Measurements from ENCODE around the gene MT1G.
"Not testable (repeated sequence)": the region's sequence is repeated elsewhere in the genome, so short reads cannot be mapped to it uniquely, and the experiment has no call there.

Gene MT1G

DNA sequence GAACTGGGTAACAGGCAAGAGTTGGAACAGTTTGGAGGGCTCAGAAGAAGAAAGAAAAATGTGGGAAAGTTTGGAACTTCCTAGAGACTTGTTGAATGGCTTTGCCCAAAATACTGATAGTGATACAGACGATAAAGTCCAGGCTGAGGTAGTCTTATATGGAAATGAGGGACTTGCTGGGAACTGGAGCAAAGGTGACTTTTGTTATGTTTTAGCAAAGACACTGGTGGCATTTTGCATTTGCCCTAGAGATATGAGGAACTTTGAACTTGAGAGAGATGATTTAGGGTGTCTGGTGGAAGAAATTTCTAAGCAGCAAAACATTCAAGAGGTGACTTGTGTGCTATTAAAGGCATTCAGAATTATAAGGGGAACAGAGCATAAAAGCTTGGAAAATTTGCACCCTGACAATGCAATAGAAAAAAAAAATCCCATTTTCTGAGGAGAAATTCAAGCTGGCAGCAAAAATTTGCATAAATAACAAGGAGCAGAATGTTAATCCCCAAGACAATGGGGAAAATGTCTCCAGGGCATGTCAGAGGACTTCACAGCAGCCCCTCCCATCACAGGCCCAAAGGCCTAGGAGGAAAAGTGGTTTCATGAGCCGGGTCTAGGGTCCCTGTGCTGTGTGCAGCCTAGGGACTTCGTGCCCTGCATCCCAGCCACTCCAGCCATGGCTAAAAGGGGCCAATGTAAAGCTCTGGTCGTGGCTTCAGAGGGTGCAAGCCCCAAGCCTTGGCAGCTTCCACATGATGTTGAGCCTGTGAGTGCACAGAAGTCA, 46.0 kb downstream of the MT1G start:
- not testable (repeated sequence) for DNase-seq (ENCODE audit: low read depth in 2 of 2)

DNA sequence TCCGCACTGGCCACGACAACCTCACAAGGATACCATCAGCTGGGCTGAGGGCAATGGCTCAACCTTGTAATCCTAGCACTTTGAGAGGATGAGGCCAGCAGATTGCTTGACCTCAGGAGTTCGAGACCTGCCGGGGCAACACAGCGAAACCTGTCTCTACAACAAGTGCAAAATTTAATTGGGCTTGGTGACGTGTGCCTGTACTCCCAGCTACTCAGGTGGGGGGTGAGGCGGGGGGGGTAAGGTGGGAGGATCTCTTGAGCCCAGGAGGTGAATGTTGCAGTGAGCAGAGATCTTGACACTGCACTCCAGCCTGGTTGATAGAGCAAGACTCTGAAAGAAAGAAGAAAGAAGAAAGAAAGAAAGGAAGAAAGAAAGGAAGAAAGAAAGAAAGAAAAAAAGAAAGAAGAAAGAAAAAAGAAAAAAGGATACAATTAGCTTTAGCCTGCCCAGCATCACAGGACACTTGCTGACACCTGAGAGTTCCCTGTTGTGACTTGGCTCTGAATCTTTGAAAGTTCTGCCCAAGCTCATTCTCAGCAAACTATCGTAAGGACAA, 47.4 kb downstream of the MT1G start:
- no peak for DNase-seq (ENCODE audit: low read depth in 2 of 2)

DNA sequence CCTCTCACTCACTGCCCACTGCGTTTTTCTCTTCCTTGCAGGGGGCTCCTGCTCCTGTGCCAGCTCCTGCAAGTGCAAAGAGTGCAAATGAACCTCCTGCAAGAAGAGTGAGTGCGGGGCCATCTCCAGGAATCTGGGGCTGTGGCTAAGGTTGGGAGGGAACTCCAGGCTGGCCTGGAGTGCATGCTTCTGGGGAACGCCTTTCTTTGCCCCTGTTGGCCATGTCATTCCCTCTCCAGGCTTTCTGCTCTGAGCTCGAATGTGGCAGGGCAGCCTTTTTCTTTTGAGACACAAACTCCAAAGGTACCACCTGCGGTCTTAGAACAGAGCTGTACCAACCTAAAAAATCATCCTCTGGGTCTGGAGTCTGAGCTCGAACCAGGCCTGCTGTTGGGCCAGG, 49.7 kb downstream of the MT1G start:
- DNase-seq (ENCODE audit: low read depth in 2 of 2) = no peak

DNA sequence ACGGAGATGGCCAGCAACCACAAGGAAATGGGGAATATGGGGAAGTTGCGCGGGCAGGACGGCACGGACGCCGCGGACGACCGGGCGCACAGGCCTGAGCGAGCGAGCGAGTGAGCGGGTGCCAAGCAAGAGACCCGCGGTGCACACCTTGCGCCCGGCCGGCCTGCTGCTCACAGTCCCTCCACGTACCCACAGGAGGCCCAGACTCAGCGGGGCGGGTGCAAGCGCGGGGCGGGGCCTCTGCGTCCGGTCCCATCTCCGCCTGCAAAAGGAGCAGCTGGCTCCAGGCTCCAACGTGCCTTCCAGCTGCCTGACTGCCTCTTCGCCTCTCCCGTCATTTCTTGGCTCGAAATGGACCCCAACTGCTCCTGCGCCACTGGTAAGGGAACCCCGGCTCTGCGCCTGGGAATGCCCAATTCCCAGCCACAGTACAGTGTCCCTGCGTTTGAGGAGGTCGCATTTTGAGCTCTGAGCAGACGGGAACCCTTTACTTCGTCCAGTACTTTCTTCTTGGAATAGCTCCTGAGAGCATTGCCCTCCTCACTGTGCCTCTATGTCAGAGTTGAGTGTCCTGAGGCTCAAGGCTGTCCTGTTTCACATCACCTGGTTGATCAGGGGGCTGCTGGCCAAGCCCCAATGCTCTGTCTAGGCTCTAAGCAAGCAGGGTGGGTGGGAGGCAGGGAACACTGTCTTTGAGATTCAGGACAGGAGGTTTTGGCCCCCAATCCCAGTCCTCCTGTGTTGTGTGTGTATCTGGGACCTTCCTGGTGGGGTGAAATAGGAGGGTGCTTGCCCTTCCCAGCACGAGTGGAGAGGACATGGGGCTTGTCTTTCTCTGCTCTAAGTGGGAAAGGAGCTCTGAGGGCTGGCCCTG, 50.4 kb downstream of the MT1G start:
- DNase-seq (ENCODE audit: low read depth in 2 of 2) = peak in 1 of 2 donors; percentile 56
